Measurements from ENCODE around the gene SCAMP5.

The SCAMP5 gene

DNA sequence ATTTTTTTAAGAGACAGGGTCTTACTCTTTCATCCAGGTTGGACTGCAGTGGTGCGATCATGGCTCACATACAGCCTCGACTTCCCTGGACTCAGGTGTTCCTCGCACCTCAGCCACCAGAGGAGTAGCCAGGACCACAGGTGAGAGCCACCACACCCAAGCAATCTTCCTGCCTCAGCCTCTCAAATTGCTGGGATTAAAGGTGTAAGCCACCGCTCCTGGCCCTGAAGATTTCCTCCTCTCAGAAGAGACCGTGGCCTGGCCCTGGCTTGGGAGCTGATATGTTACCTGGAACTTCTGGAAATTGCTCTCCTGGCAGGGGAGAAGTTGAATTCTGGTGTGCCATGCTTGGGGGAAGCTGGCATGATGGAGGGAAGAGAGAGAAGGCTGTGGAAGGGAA, 64.2 kb downstream of the SCAMP5 start:
- TF ChIP-seq TEAD4 (IDR thresholded peaks at IDR 0.05), result no peak
- TF ChIP-seq, protein P1, sequence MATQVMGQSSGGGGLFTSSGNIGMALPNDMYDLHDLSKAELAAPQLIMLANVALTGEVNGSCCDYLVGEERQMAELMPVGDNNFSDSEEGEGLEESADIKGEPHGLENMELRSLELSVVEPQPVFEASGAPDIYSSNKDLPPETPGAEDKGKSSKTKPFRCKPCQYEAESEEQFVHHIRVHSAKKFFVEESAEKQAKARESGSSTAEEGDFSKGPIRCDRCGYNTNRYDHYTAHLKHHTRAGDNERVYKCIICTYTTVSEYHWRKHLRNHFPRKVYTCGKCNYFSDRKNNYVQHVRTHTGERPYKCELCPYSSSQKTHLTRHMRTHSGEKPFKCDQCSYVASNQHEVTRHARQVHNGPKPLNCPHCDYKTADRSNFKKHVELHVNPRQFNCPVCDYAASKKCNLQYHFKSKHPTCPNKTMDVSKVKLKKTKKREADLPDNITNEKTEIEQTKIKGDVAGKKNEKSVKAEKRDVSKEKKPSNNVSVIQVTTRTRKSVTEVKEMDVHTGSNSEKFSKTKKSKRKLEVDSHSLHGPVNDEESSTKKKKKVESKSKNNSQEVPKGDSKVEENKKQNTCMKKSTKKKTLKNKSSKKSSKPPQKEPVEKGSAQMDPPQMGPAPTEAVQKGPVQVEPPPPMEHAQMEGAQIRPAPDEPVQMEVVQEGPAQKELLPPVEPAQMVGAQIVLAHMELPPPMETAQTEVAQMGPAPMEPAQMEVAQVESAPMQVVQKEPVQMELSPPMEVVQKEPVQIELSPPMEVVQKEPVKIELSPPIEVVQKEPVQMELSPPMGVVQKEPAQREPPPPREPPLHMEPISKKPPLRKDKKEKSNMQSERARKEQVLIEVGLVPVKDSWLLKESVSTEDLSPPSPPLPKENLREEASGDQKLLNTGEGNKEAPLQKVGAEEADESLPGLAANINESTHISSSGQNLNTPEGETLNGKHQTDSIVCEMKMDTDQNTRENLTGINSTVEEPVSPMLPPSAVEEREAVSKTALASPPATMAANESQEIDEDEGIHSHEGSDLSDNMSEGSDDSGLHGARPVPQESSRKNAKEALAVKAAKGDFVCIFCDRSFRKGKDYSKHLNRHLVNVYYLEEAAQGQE (IDR thresholded peaks at IDR 0.05; ENCODE audit: low read depth), result no peak
- TF ChIP-seq, protein P2, sequence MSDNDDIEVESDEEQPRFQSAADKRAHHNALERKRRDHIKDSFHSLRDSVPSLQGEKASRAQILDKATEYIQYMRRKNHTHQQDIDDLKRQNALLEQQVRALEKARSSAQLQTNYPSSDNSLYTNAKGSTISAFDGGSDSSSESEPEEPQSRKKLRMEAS (IDR thresholded peaks at IDR 0.05), result no peak
- TF ChIP-seq RAD21 (IDR thresholded peaks at IDR 0.05; ENCODE audit: low read depth), result no peak
- no peak for TF ChIP-seq ZBTB7A (IDR thresholded peaks at IDR 0.05; ENCODE audit: low read depth)
- no peak for TF ChIP-seq TAF1 (IDR thresholded peaks at IDR 0.05; ENCODE audit: low read depth)
- TF ChIP-seq CEBPB (IDR thresholded peaks at IDR 0.05), result no peak
- no peak for TF ChIP-seq FOXM1 (IDR thresholded peaks at IDR 0.05; ENCODE audit: borderline replicate concordance, low read depth)
- TF ChIP-seq, protein P3, sequence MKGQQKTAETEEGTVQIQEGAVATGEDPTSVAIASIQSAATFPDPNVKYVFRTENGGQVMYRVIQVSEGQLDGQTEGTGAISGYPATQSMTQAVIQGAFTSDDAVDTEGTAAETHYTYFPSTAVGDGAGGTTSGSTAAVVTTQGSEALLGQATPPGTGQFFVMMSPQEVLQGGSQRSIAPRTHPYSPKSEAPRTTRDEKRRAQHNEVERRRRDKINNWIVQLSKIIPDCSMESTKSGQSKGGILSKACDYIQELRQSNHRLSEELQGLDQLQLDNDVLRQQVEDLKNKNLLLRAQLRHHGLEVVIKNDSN (IDR thresholded peaks at IDR 0.05), result no peak
- no peak for TF ChIP-seq CREB1 (IDR thresholded peaks at IDR 0.05; ENCODE audit: low read depth)
- no peak for TF ChIP-seq EGR1 (IDR thresholded peaks at IDR 0.05)
- no peak for TF ChIP-seq YY1 (IDR thresholded peaks at IDR 0.05; ENCODE audit: low read depth)
- TF ChIP-seq NFIC (IDR thresholded peaks at IDR 0.05), result no peak
- no peak for TF ChIP-seq TCF12 (IDR thresholded peaks at IDR 0.05; ENCODE audit: low read depth)
- TF ChIP-seq EP300 (IDR thresholded peaks at IDR 0.05; ENCODE audit: borderline replicate concordance), result no peak

DNA sequence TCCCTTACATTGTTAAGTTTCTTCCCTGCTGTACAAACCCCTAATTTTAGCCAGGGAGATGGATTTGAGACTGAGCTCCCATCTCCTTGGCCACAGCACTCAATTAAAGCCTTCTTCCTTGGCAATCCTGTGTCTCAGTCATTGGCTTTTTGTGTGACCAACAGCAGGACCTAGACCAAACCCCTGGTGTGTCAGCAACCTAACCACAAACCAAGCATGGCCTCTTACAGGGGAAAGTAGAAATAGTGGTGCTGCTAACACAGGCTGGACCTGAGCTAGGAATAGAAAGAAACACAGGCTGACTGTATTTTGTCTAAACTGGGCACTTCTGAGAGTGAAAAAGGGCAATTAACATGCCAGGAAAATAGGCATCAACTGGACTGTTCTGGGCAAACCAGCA, 65.9 kb downstream of the SCAMP5 start:
- TF ChIP-seq ZBTB7A (IDR thresholded peaks at IDR 0.05; ENCODE audit: low read depth) (no peak), CEBPB (IDR thresholded peaks at IDR 0.05) (no peak), TAF1 (IDR thresholded peaks at IDR 0.05; ENCODE audit: low read depth) (no peak), RAD21 (IDR thresholded peaks at IDR 0.05; ENCODE audit: low read depth) (no peak), EGR1 (IDR thresholded peaks at IDR 0.05) (no peak), CREB1 (IDR thresholded peaks at IDR 0.05; ENCODE audit: low read depth) (no peak), YY1 (IDR thresholded peaks at IDR 0.05; ENCODE audit: low read depth) (no peak), FOXM1 (IDR thresholded peaks at IDR 0.05; ENCODE audit: borderline replicate concordance, low read depth) (no peak), EP300 (IDR thresholded peaks at IDR 0.05; ENCODE audit: borderline replicate concordance) (no peak), NFIC (IDR thresholded peaks at IDR 0.05) (no peak), TCF12 (IDR thresholded peaks at IDR 0.05; ENCODE audit: low read depth) (no peak), TEAD4 (IDR thresholded peaks at IDR 0.05) (no peak)
- TF ChIP-seq, protein P1 (IDR thresholded peaks at IDR 0.05; ENCODE audit: low read depth), result no peak
- TF ChIP-seq, protein P3 (IDR thresholded peaks at IDR 0.05), result no peak
- TF ChIP-seq, protein P2 (IDR thresholded peaks at IDR 0.05), result no peak

DNA sequence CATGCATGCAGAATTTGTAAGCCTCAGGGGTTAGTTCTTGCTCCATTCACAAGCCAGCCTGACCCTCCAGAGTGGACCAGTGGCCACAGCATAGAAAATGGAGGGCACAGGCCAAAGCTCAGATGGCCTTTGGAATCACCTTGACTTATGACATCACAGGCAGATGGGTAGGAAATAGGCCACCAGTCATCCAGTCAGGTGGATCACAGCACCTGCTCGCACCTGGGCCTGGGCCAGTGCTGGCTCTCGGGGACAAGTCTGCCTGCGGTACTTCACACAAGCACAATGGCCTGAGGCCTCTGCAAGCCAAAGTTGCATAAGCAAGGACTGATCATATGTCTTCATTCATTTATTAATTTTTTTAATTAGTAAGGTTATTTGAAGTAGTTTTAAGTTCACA, 67.3 kb downstream of the SCAMP5 start:
- TF ChIP-seq TCF12 (IDR thresholded peaks at IDR 0.05; ENCODE audit: low read depth) (no peak), NFIC (IDR thresholded peaks at IDR 0.05) (no peak), TEAD4 (IDR thresholded peaks at IDR 0.05) (no peak), ZBTB7A (IDR thresholded peaks at IDR 0.05; ENCODE audit: low read depth) (no peak)
- TF ChIP-seq, protein P1 (IDR thresholded peaks at IDR 0.05; ENCODE audit: low read depth), result no peak
- TF ChIP-seq, protein P2 (IDR thresholded peaks at IDR 0.05), result no peak

DNA sequence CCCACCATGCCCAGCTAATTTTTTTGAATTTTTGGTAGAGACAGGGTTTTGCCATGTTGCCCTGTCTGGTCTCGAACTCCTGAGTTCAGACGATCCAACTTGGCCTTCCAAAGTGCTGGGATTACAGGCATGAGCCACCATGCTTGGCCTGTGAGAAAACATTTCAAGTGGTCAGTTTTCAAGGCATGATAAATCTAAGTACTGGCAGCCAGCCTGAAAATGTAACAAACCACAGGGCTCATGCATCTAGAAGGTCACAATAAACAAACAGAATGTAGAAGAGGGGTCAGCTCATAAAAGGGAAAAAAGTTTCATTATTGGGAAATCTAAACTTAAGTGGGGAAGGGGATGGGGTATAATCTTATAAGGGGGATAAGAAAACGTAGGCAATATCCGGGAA, 68.0 kb downstream of the SCAMP5 start:
- TF ChIP-seq RAD21 (IDR thresholded peaks at IDR 0.05; ENCODE audit: low read depth) (no peak), NFIC (IDR thresholded peaks at IDR 0.05) (0 out of 2 replicates have a peak, but pooled peaks have one; percentile 27)

DNA sequence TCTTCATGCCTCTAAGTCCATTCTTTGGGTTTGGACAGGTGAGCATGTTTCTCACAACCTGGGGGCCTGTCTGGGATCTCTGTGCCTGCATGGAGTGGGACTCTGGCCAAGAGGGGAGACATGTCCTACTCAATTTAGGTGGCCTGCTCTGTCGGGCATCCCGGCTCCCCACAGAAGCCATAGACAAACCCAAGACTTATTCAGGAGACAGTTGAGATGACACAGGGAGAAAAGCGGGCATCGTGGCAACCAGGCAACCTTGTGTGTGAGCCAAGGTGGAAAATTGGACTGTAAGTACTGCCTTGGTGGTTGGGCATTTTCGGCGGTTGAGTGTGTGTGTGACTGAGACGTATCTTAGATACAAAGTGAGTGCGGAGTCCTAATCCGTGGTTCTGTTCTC, 68.5 kb downstream of the SCAMP5 start:
- TF ChIP-seq EP300 (IDR thresholded peaks at IDR 0.05; ENCODE audit: borderline replicate concordance), result no peak
- TF ChIP-seq, protein P1 (IDR thresholded peaks at IDR 0.05; ENCODE audit: low read depth), result no peak
- TF ChIP-seq TAF1 (IDR thresholded peaks at IDR 0.05; ENCODE audit: low read depth), result no peak
- TF ChIP-seq ZBTB7A (IDR thresholded peaks at IDR 0.05; ENCODE audit: low read depth), result no peak
- TF ChIP-seq, protein P3 (IDR thresholded peaks at IDR 0.05), result no peak
- TF ChIP-seq CREB1 (IDR thresholded peaks at IDR 0.05; ENCODE audit: low read depth), result no peak
- TF ChIP-seq RAD21 (IDR thresholded peaks at IDR 0.05; ENCODE audit: low read depth), result no peak
- no peak for TF ChIP-seq NFIC (IDR thresholded peaks at IDR 0.05)
- no peak for TF ChIP-seq TEAD4 (IDR thresholded peaks at IDR 0.05)

Measured in Ishikawa (cell line).